HUES48 (cell line): Measurements from ENCODE around the gene PDS5A.
A peak's percentile ranks its signal among the peaks of the same experiment; 100 is the strongest.
"Not testable (repeated sequence)": the region's sequence is repeated elsewhere in the genome, so short reads cannot be mapped to it uniquely, and the experiment has no call there.

Experiments used
- H3K27ac ChIP-seq: one replicate; pipeline ENCODE4 v1.7.0; 2013; ENCODE audit warnings: low read depth, low read length, inconsistent platforms
- H3K27me3 ChIP-seq: 2 replicates; pipeline ENCODE4 v1.6.1; 2013; ENCODE audit warnings: mild to moderate bottlenecking, low read length; ENCODE audit not compliant: control insufficient read depth, insufficient read depth
- H3K36me3 ChIP-seq: 2 replicates; pipeline ENCODE4 v1.6.1; 2013; ENCODE audit warnings: low read length; ENCODE audit not compliant: control insufficient read depth, insufficient read depth
- H3K4me1 ChIP-seq: 2 replicates; pipeline ENCODE4 v1.6.1; 2013; ENCODE audit warnings: mild to moderate bottlenecking, low read length; ENCODE audit not compliant: control insufficient read depth, insufficient read depth
- H3K4me3 ChIP-seq: 2 replicates; pipeline ENCODE4 v1.5.1; 2013; ENCODE audit warnings: mild to moderate bottlenecking, low read depth, low read length
- H3K9ac ChIP-seq: 2 replicates; pipeline ENCODE4 v1.6.1; 2013; ENCODE audit warnings: mild to moderate bottlenecking, low read depth, low read length, moderate library complexity
- H3K9me3 ChIP-seq: 2 replicates; pipeline ENCODE4 v1.6.1; 2013; ENCODE audit warnings: low read length; ENCODE audit not compliant: control insufficient read depth, insufficient read depth

Gene PDS5A

GRCh38 chr4:39931441-39931901 lies 46.2 kb downstream of the PDS5A start:
- H3K9me3 ChIP-seq, result no peaks in the 10 kb centered on the region
- H3K9ac ChIP-seq, result no peak overlapping the region
- peaks cover 10% of the 10 kb centered on the region; the same call in 1 of the 2 replicates for H3K4me1 ChIP-seq
- no peak overlapping the region for H3K27ac ChIP-seq
- H3K4me3 ChIP-seq, result no peak overlapping the region
- H3K27me3 ChIP-seq, result no peaks in the 10 kb centered on the region
- H3K36me3 ChIP-seq, result peaks cover 22% of the 10 kb centered on the region

GRCh38 chr4:39928538-39928937 lies 49.2 kb downstream of the PDS5A start:
- no peak overlapping the region for H3K4me3 ChIP-seq
- peaks cover 46% of the 10 kb centered on the region for H3K36me3 ChIP-seq
- H3K27ac ChIP-seq, result no peak overlapping the region
- no peaks in the 10 kb centered on the region for H3K4me1 ChIP-seq
- H3K27me3 ChIP-seq, result no peaks in the 10 kb centered on the region
- H3K9me3 ChIP-seq, result no peaks in the 10 kb centered on the region
- no peak overlapping the region for H3K9ac ChIP-seq

- H3K27me3 ChIP-seq, result no peaks in the 10 kb centered on the region
- H3K27ac ChIP-seq, result no peak overlapping the region
- H3K9me3 ChIP-seq, result no peaks in the 10 kb centered on the region
- H3K4me1 ChIP-seq, result no peaks in the 10 kb centered on the region
- no peak overlapping the region for H3K4me3 ChIP-seq
- peaks cover 75% of the 10 kb centered on the region for H3K36me3 ChIP-seq
- H3K9ac ChIP-seq, result no peak overlapping the region
Measured at GRCh38 chr4:39924014-39924413, 53.7 kb downstream of the PDS5A start.

GRCh38 chr4:39922399-39922798 lies 55.3 kb downstream of the PDS5A start:
- Histone ChIP-seq H3K27me3 (no peaks in the 10 kb centered on the region), H3K9ac (no peak overlapping the region), H3K4me3 (no peak overlapping the region), H3K9me3 (no peaks in the 10 kb centered on the region), H3K4me1 (no peaks in the 10 kb centered on the region), H3K27ac (no peak overlapping the region), H3K36me3 (peaks cover 81% of the 10 kb centered on the region)

- H3K27me3 ChIP-seq, result no peaks in the 10 kb centered on the region
- H3K27ac ChIP-seq, result no peak overlapping the region
- no peak overlapping the region for H3K9ac ChIP-seq
- peaks cover 94% of the 10 kb centered on the region for H3K36me3 ChIP-seq
- no peaks in the 10 kb centered on the region for H3K9me3 ChIP-seq
- H3K4me3 ChIP-seq, result no peak overlapping the region
- no peaks in the 10 kb centered on the region for H3K4me1 ChIP-seq
Measured at GRCh38 chr4:39913471-39913870, 64.2 kb downstream of the PDS5A start.

- H3K36me3 ChIP-seq, result peaks cover 82% of the 10 kb centered on the region
- no peak overlapping the region for H3K9ac ChIP-seq
- H3K4me3 ChIP-seq, result no peak overlapping the region
- H3K27me3 ChIP-seq, result no peaks in the 10 kb centered on the region
- H3K4me1 ChIP-seq, result no peaks in the 10 kb centered on the region
- H3K9me3 ChIP-seq, result no peaks in the 10 kb centered on the region
- no peak overlapping the region for H3K27ac ChIP-seq
Measured at GRCh38 chr4:39910064-39910463, 67.6 kb downstream of the PDS5A start.

- H3K9me3 ChIP-seq, result no peaks in the 10 kb centered on the region
- no peak overlapping the region for H3K27ac ChIP-seq
- no peaks in the 10 kb centered on the region for H3K27me3 ChIP-seq
- no peak overlapping the region for H3K4me3 ChIP-seq
- no peak overlapping the region for H3K9ac ChIP-seq
- H3K36me3 ChIP-seq, result peaks cover 72% of the 10 kb centered on the region
- no peaks in the 10 kb centered on the region for H3K4me1 ChIP-seq
Measured at GRCh38 chr4:39908284-39908683, 69.4 kb downstream of the PDS5A start.

GRCh38 chr4:39905656-39906055 lies 72.1 kb downstream of the PDS5A start:
- no peaks in the 10 kb centered on the region for H3K4me1 ChIP-seq
- no peaks in the 10 kb centered on the region for H3K9me3 ChIP-seq
- H3K4me3 ChIP-seq, result no peak overlapping the region
- H3K9ac ChIP-seq, result no peak overlapping the region
- H3K27ac ChIP-seq, result no peak overlapping the region
- no peaks in the 10 kb centered on the region for H3K27me3 ChIP-seq
- H3K36me3 ChIP-seq, result peaks cover 75% of the 10 kb centered on the region

GRCh38 chr4:39905019-39905418 lies 72.7 kb downstream of the PDS5A start:
- not testable (repeated sequence) for H3K4me1 ChIP-seq, H3K9ac ChIP-seq, H3K27me3 ChIP-seq, H3K27ac ChIP-seq, H3K9me3 ChIP-seq, H3K4me3 ChIP-seq
- H3K36me3 ChIP-seq, result peaks cover 75% of the 10 kb centered on the region

- H3K27ac ChIP-seq, result no peak overlapping the region
Measured at GRCh38 chr4:39900966-39901365, 76.7 kb downstream of the PDS5A start.

GRCh38 chr4:39899291-39899690 lies 78.4 kb downstream of the PDS5A start:
- Histone ChIP-seq H3K9ac (no peak overlapping the region), H3K4me1 (peaks cover 21% of the 10 kb centered on the region), H3K36me3 (peaks cover 92% of the 10 kb centered on the region), H3K9me3 (no peaks in the 10 kb centered on the region), H3K27ac (no peak overlapping the region), H3K4me3 (no peak overlapping the region), H3K27me3 (no peaks in the 10 kb centered on the region)

More at GRCh38 chr4:39900966-39901365, 76.7 kb downstream of the PDS5A start:
- Histone ChIP-seq H3K27me3 (no peaks in the 10 kb centered on the region), H3K4me1 (peaks cover 21% of the 10 kb centered on the region), H3K36me3 (peaks cover 80% of the 10 kb centered on the region), H3K4me3 (no peak overlapping the region), H3K9me3 (no peaks in the 10 kb centered on the region), H3K9ac (no peak overlapping the region)

GRCh38 chr4:39898015-39898414 lies 79.7 kb downstream of the PDS5A start:
- H3K9ac ChIP-seq, result no peak overlapping the region
- peaks cover 21% of the 10 kb centered on the region for H3K4me1 ChIP-seq
- H3K4me3 ChIP-seq, result no peak overlapping the region
- peak overlapping the region; percentile 48 for H3K27ac ChIP-seq
- H3K36me3 ChIP-seq, result peaks cover 92% of the 10 kb centered on the region
- no peaks in the 10 kb centered on the region for H3K27me3 ChIP-seq
- no peaks in the 10 kb centered on the region for H3K9me3 ChIP-seq
